K562 (cell line): ENCODE results near the gene MCCD1. TPM values are rescaled to one million over a fixed set of nuclear protein-coding genes. Genes with fewer than 3 reads are reported as not detected.

Experiments
- BACH1 ChIP-seq: fragments of 200-800 bp; sonication (Bioruptor generic); IDR thresholded peaks from 2 replicates; pipeline ENCODE4 v1.6.1; 2016; ENCODE audit warnings: missing genetic modification characterization, missing compliant biosample characterization
- CHD2 ChIP-seq: IDR thresholded peaks from 2 replicates; pipeline ENCODE4 v1.6.1; 2011; ENCODE audit warnings: low read depth, low read length
- CREB3 ChIP-seq: fragments of 450-650 bp; conservative IDR thresholded peaks from 2 replicates; pipeline ENCODE4 v1.6.1; 2016; ENCODE audit warnings: missing genetic modification characterization, low read depth, mild to moderate bottlenecking, missing compliant biosample characterization, moderate library complexity
- CTBP1 ChIP-seq: fragments of 450-650 bp; IDR thresholded peaks from 2 replicates; pipeline ENCODE4 v1.6.1; 2016; ENCODE audit warnings: borderline replicate concordance
- DDX20 ChIP-seq: fragments of 450-650 bp; IDR thresholded peaks from 2 replicates; pipeline ENCODE4 v1.6.1; 2016; ENCODE audit warnings: missing genetic modification characterization, low read depth, mild to moderate bottlenecking, missing compliant biosample characterization, moderate library complexity
- ERF ChIP-seq: fragments of 450-650 bp; formaldehyde crosslinking; IDR thresholded peaks from 2 replicates; pipeline ENCODE4 v1.4.0; 2020; ENCODE audit warnings: mild to moderate bottlenecking, mixed read lengths
- FOS ChIP-seq: IDR thresholded peaks from 3 replicates; pipeline ENCODE4 v1.6.1; 2011; ENCODE audit not compliant: insufficient read length; ENCODE audit errors: extremely low read depth
- IFI16 ChIP-seq: fragments of 250-450 bp; sonication (Bioruptor Pico); IDR thresholded peaks from 2 replicates; pipeline ENCODE4 v2.1.2; 2022; ENCODE audit warnings: mild to moderate bottlenecking, inconsistent platforms
- KDM4B ChIP-seq, 2 experiments: fragments of 450-650 bp in 1 of 2; sonication (generic) in 1 of 2; IDR thresholded peaks; 2 replicates each; pipeline ENCODE4 v1.6.1; 2016 to 2017; ENCODE audit warnings: borderline replicate concordance in 2 of 2, antibody characterized with exemption in 1 of 2, low read depth in 1 of 2, mild to moderate bottlenecking in 1 of 2
- KLF6 ChIP-seq: fragments of 250-450 bp; sonication (Bioruptor Pico); IDR thresholded peaks from 2 replicates; pipeline ENCODE4 v1.4.0; 2020; ENCODE audit warnings: mild to moderate bottlenecking, moderate library complexity, borderline replicate concordance
- L3MBTL2 ChIP-seq: fragments of 450-650 bp; IDR thresholded peaks from 2 replicates; pipeline ENCODE4 v1.6.1; 2016; ENCODE audit warnings: mild to moderate bottlenecking, moderate library complexity
- MED1 ChIP-seq: sonication (generic); formaldehyde crosslinking; IDR thresholded peaks from 2 replicates; pipeline ENCODE4 v1.8.1; 2023; ENCODE audit warnings: missing genetic modification reagents, borderline replicate concordance
- NRF1 ChIP-seq, 2 experiments: fragments of 450-650 bp; IDR thresholded peaks in 1 of 2; conservative IDR thresholded peaks in 1 of 2; 2 replicates each; pipeline ENCODE4 v1.6.1; 2014; ENCODE audit warnings: mild to moderate bottlenecking in 2 of 2
- NUFIP1 ChIP-seq: fragments of 450-650 bp; IDR thresholded peaks from 2 replicates; pipeline ENCODE4 v1.6.1; 2018; ENCODE audit not compliant: partially characterized antibody
- POLR2AphosphoS2 ChIP-seq: IDR thresholded peaks from 2 replicates; pipeline ENCODE4 v1.6.1; 2012; ENCODE audit warnings: low read length, improper control_type of control experiment
- TBP ChIP-seq: optimal IDR thresholded peaks from 2 replicates; pipeline ENCODE3; 2011; ENCODE audit warnings: low read depth, low read length, improper control_type of control experiment
- U2AF1 ChIP-seq: fragments of 200-400 bp; formaldehyde crosslinking; optimal IDR thresholded peaks from 2 replicates; pipeline ENCODE3; 2017; ENCODE audit warnings: mild to moderate bottlenecking, low read depth, low read length, moderate library complexity
- ZNF121 ChIP-seq: sonication (generic); formaldehyde crosslinking; conservative IDR thresholded peaks from 2 replicates; pipeline ENCODE4 v1.8.0; 2022; ENCODE audit warnings: missing genetic modification reagents
- ZNF212 ChIP-seq: fragments of 450-650 bp; formaldehyde crosslinking; IDR thresholded peaks from 2 replicates; pipeline ENCODE4 v1.4.0; 2020; ENCODE audit warnings: mild to moderate bottlenecking
- ZNF644 ChIP-seq: fragments of 200-800 bp; sonication (Bioruptor generic); IDR thresholded peaks from 2 replicates; pipeline ENCODE4 v1.6.1; 2016; ENCODE audit warnings: low read depth, missing genetic modification characterization, missing compliant biosample characterization
- ZNF717 ChIP-seq: fragments of 250-450 bp; sonication (Bioruptor Pico); IDR thresholded peaks from 2 replicates; pipeline ENCODE4 v1.5.0; 2021
- ZNF780A ChIP-seq: fragments of 250-450 bp; sonication (Bioruptor Pico); IDR thresholded peaks from 2 replicates; pipeline ENCODE4 v1.5.0; 2021; ENCODE audit warnings: mild to moderate bottlenecking
- polyA plus RNA-seq, 8 experiments: library from polyadenylated mRNA; depleted of rRNA in 4 of 8; stranded (reverse) in 5 of 8; unstranded in 3 of 8; fragments of >200 nt; fragmentation: Nextera tagmentation in 2 of 8; fragmentation: Illumina TruSeq in 1 of 8; extraction: Ambion mirVana in 2 of 8; extraction: Trizol in 1 of 8; gene quantifications; 2 replicates each; pipeline versions ENCODE4 v1.2.1 to v1.2.3, GENCODE V29; 2011 to 2014; ENCODE audit warnings: inconsistent platforms in 1 of 8, missing spikeins in 1 of 8
- total RNA-seq, 7 experiments: library from RNA; depleted of rRNA in 6 of 7; stranded (reverse); fragments of >200 nt in 6 of 7; fragmentation: Illumina TruSeq in 2 of 7; extraction: Trizol in 2 of 7; gene quantifications; 2 replicates each; pipeline versions ENCODE4 v1.2.1 to v1.2.3, GENCODE V29; 2011 to 2021; ENCODE audit warnings: low replicate concordance in 1 of 7
- TF ChIP-seq, protein P1 (sequence below): IDR thresholded peaks from 2 replicates; pipeline ENCODE4 v1.6.1; 2016; ENCODE audit warnings: missing genetic modification characterization, missing compliant biosample characterization
- TF ChIP-seq, protein P2 (sequence below): IDR thresholded peaks from 2 replicates; pipeline ENCODE4 v1.6.1; 2011; ENCODE audit warnings: borderline replicate concordance, low read depth, mild to moderate bottlenecking, moderate library complexity, low read length; ENCODE audit not compliant: insufficient read depth, poor library complexity, severe bottlenecking

The MCCD1 gene
- total and polyA plus RNA-seq, 9 of the 15 experiments (the other 6 are each of a cell fraction or from before 2014, with no cell fraction given): not detected

DNA sequence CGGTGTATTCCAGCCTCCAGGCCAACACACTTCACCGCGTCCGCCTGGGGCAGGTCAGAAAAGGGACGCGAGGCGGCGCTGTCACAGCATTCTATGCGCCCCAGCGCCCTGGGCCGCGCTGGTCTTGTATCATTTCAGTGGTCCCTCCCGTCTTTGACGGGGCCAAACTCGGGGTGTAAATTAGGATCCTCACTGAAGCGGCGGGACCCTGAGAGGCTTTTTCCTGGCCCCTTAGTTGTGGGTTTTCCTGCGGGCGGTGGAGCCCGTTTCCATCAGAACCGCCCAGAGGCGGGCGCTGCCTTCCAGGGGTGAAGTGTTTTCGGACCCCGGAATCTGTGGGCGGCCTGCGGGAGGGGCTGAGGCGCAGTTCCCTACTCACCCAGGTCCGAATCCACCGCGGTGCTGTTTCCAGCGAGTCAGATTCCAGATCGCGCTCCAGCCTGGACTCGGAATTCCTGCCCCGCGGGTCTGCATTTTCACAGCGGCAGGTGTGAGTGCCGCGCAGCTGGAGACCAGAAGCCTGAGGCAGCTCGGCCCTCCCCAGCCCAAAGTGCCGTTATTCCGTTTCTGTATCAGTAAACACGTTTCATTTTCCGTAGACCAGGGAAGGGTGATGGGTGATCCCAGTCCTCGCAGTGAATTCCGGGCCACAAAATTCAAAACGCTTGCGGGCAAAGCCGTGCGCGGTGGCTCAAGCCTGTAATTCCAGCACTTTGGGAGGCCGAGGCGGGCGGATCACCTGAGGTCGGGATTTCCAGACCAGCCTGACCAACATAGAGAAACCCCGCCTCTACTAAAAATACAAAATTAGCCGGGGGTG is 34.7 kb upstream of the MCCD1 start (continued):
- TF ChIP-seq ZNF780A (CRISPR knock-in tag) (no peak), NUFIP1 (no peak), IFI16 (CRISPR knock-in tag) (no peak), L3MBTL2 (peak; percentile 38; the same call in 1 of the 2 replicates), MED1 (CRISPR knock-in tag) (no peak), U2AF1 (no peak), TBP (peak; percentile 57), CHD2 (no peak), ZNF212 (no peak), ZNF717 (CRISPR knock-in tag) (no peak), CREB3 (tag) (no peak), DDX20 (tag) (no peak), ZNF121 (CRISPR knock-in tag) (no peak), KDM4B (IDR thresholded peaks at IDR 0.05; ENCODE audit: borderline replicate concordance in 2 of 2, low read depth in 1 of 2) (no peak), FOS (no peak), BACH1 (tag) (no peak), ZNF644 (tag) (no peak), CTBP1 (peak; percentile 70; the same call in 1 of the 2 replicates), KLF6 (CRISPR knock-in tag) (no peak), POLR2AphosphoS2 (no peak), ERF (CRISPR knock-in tag) (no peak), NRF1 (conservative IDR thresholded peaks at IDR 0.05 in 1 of 2, IDR thresholded peaks at IDR 0.05 in 1 of 2) (peak; percentile 54 to 55)
- TF ChIP-seq, protein P1, sequence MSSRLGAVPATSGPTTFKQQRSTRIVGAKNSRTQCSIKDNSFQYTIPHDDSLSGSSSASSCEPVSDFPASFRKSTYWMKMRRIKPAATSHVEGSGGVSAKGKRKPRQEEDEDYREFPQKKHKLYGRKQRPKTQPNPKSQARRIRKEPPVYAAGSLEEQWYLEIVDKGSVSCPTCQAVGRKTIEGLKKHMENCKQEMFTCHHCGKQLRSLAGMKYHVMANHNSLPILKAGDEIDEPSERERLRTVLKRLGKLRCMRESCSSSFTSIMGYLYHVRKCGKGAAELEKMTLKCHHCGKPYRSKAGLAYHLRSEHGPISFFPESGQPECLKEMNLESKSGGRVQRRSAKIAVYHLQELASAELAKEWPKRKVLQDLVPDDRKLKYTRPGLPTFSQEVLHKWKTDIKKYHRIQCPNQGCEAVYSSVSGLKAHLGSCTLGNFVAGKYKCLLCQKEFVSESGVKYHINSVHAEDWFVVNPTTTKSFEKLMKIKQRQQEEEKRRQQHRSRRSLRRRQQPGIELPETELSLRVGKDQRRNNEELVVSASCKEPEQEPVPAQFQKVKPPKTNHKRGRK (tag): no peak
- TF ChIP-seq, protein P2, sequence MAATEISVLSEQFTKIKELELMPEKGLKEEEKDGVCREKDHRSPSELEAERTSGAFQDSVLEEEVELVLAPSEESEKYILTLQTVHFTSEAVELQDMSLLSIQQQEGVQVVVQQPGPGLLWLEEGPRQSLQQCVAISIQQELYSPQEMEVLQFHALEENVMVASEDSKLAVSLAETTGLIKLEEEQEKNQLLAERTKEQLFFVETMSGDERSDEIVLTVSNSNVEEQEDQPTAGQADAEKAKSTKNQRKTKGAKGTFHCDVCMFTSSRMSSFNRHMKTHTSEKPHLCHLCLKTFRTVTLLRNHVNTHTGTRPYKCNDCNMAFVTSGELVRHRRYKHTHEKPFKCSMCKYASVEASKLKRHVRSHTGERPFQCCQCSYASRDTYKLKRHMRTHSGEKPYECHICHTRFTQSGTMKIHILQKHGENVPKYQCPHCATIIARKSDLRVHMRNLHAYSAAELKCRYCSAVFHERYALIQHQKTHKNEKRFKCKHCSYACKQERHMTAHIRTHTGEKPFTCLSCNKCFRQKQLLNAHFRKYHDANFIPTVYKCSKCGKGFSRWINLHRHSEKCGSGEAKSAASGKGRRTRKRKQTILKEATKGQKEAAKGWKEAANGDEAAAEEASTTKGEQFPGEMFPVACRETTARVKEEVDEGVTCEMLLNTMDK: peak; percentile 37
